AG10803 (cell line): Measurements from ENCODE around the gene ITGA2.
A peak's percentile ranks its signal among the peaks of the same experiment; 100 is the strongest.

Source experiments
- DNase-seq: peaks from one replicate; pipeline ENCODE4 v3.0.0; 2010; ENCODE audit warnings: low read depth
- H3K4me3 ChIP-seq: 2 replicates; pipeline ENCODE4 v1.5.1; 2011; ENCODE audit warnings: mild to moderate bottlenecking, low read length, control low read depth
- CTCF ChIP-seq: conservative IDR thresholded peaks from 2 replicates; pipeline ENCODE4 v1.5.1; 2011; ENCODE audit warnings: mild to moderate bottlenecking, low read length, control low read depth, inconsistent platforms

ITGA2 gene

GRCh38 chr5:53130266-53130665 lies 141.1 kb downstream of the ITGA2 start:
- no peak for TF ChIP-seq CTCF
- peak; percentile 59 for DNase-seq
- no peak overlapping the region for H3K4me3 ChIP-seq

- DNase-seq = no peak
Measured at GRCh38 chr5:53133020-53133419, 143.9 kb downstream of the ITGA2 start.

More at GRCh38 chr5:53133020-53133419, 143.9 kb downstream of the ITGA2 start:
- no peak for TF ChIP-seq CTCF
- H3K4me3 ChIP-seq = no peak overlapping the region
